H1 (cell line): ENCODE results near the gene MTR. TPM values are rescaled to one million over a fixed set of nuclear protein-coding genes. Genes with fewer than 3 reads are reported as not detected.

ENCODE experiments used
- CTCF ChIA-PET: fragments of 300-600 bp; sonication (Branson Sonifier 250); formaldehyde crosslinking; loops from one replicate; lab custom pipeline; 2021; ENCODE audit not compliant: partially characterized antibody; lab: Charles Lee
- POLR2A ChIA-PET: fragments of 300-600 bp; sonication (Branson Sonifier 250); formaldehyde crosslinking; loops from one replicate; lab custom pipeline; 2021; ENCODE audit warnings: inconsistent platforms; ENCODE audit not compliant: partially characterized antibody; lab: Charles Lee
- DNase-seq, 2 experiments: peaks; one replicate each; pipeline versions ENCODE4 v3.0.0 to v3.0.0-alpha.2; 2010 to 2022; ENCODE audit warnings: low spot score in 2 of 2, low read depth in 1 of 2, mixed read lengths in 1 of 2
- FAIRE-seq: peaks from 2 replicates; lab custom pipeline; 2011; peaks lifted over from hg19 to GRCh38; lab: Jason Lieb, UNC
- H2AFZ ChIP-seq: 2 replicates; pipeline ENCODE4 v1.8.1; 2012; ENCODE audit warnings: low read length, inconsistent platforms
- H2AK5ac ChIP-seq: 2 replicates; pipeline ENCODE4 v1.6.1; 2013; ENCODE audit warnings: low read depth, low read length
- H2BK120ac ChIP-seq: replicated peaks from 2 replicates; pipeline ENCODE3; 2013; ENCODE audit warnings: low read depth, low read length, inconsistent platforms
- H2BK12ac ChIP-seq: 2 replicates; pipeline ENCODE4 v1.6.1; 2013; ENCODE audit warnings: low read depth, low read length
- H2BK15ac ChIP-seq: 2 replicates; pipeline ENCODE4 v1.6.1; 2013; ENCODE audit warnings: low read length
- H2BK20ac ChIP-seq: 2 replicates; pipeline ENCODE4 v1.6.1; 2013; ENCODE audit warnings: low read length
- H2BK5ac ChIP-seq: 2 replicates; pipeline ENCODE4 v1.6.1; 2013; ENCODE audit warnings: low read depth, low read length
- H3K14ac ChIP-seq: 2 replicates; pipeline ENCODE4 v1.6.1; 2013; ENCODE audit warnings: inconsistent platforms; ENCODE audit not compliant: insufficient read length
- H3K18ac ChIP-seq: 2 replicates; pipeline ENCODE4 v1.6.1; 2013; ENCODE audit warnings: low read length; ENCODE audit errors: extremely low read depth
- H3K23ac ChIP-seq: 2 replicates; pipeline ENCODE4 v1.6.1; 2013; ENCODE audit warnings: inconsistent platforms; ENCODE audit not compliant: insufficient read length
- H3K23me2 ChIP-seq: 2 replicates; pipeline ENCODE4 v1.6.1; 2013; ENCODE audit warnings: low read depth, low read length
- H3K27ac ChIP-seq: 2 replicates; pipeline ENCODE4 v1.6.1; 2011; ENCODE audit warnings: low read depth, low read length, inconsistent platforms
- H3K27me3 ChIP-seq, 4 experiments: replicated peaks in 1 of 4; 1 replicate in 1 of 4; 2 replicates in 3 of 4; pipeline versions ENCODE4 v1.6.1 to v1.8.1; 2011 to 2013; ENCODE audit warnings: low read length in 3 of 4, mild to moderate bottlenecking in 3 of 4, inconsistent platforms in 2 of 4, mixed read lengths in 2 of 4, moderate library complexity in 1 of 4; ENCODE audit not compliant: control insufficient read depth in 3 of 4, insufficient read depth in 3 of 4; ENCODE audit errors: extremely low read depth in 1 of 4
- H3K36me3 ChIP-seq, 4 experiments: 2 replicates each; pipeline versions ENCODE4 v1.6.1 to v1.8.1; 2011 to 2013; ENCODE audit warnings: mild to moderate bottlenecking in 4 of 4, low read length in 3 of 4, moderate library complexity in 2 of 4, control low read depth in 1 of 4, inconsistent platforms in 1 of 4; ENCODE audit not compliant: insufficient read depth in 4 of 4, control insufficient read depth in 2 of 4
- H3K4ac ChIP-seq: replicated peaks from 2 replicates; pipeline ENCODE3; 2013; ENCODE audit warnings: low read length, low read depth, mixed read lengths, inconsistent platforms; ENCODE audit not compliant: insufficient read length
- H3K4me1 ChIP-seq, 4 experiments: replicated peaks in 1 of 4; 1 replicate in 1 of 4; 2 replicates in 3 of 4; pipeline versions ENCODE4 v1.6.1 to v1.8.1; 2011 to 2013; ENCODE audit warnings: low read length in 3 of 4, inconsistent platforms in 2 of 4, mixed read lengths in 1 of 4; ENCODE audit not compliant: insufficient read depth in 4 of 4, control insufficient read depth in 3 of 4
- H3K4me2 ChIP-seq, 2 experiments: 2 replicates each; pipeline versions ENCODE4 v1.6.1 to v1.8.1; 2011 to 2013; ENCODE audit warnings: low read depth in 2 of 2, low read length in 2 of 2, control low read depth in 1 of 2, inconsistent platforms in 1 of 2, mild to moderate bottlenecking in 1 of 2; ENCODE audit not compliant: insufficient read depth in 1 of 2
- H3K4me3 ChIP-seq, 4 experiments: fragments of 200-600, 300-600 bp in 1 of 4; sonication (generic), shearing (Covaris generic), sonication (Bioruptor Twin) in 1 of 4; 2 replicates each; pipeline versions ENCODE4 v1.5.1 to v1.8.1; 2011 to 2016; ENCODE audit warnings: low read length in 4 of 4, low read depth in 3 of 4, control low read depth in 2 of 4, inconsistent platforms in 2 of 4, mild to moderate bottlenecking in 2 of 4, mixed read lengths in 1 of 4, moderate library complexity in 1 of 4; ENCODE audit not compliant: insufficient read depth in 2 of 4; ENCODE audit errors: extremely low read depth in 1 of 4
- H3K56ac ChIP-seq: replicated peaks from 2 replicates; pipeline ENCODE3; 2013; ENCODE audit warnings: low read depth, mild to moderate bottlenecking, mixed read lengths, low read length, inconsistent platforms; ENCODE audit not compliant: insufficient read length
- H3K79me1 ChIP-seq: 2 replicates; pipeline ENCODE4 v1.6.1; 2013; ENCODE audit warnings: low read depth, low read length, control low read depth
- H3K79me2 ChIP-seq, 2 experiments: 2 replicates each; pipeline versions ENCODE4 v1.6.1 to v1.8.1; 2012 to 2013; ENCODE audit warnings: low read length in 2 of 2, mild to moderate bottlenecking in 2 of 2, inconsistent platforms in 1 of 2; ENCODE audit not compliant: insufficient read depth in 2 of 2, control insufficient read depth in 1 of 2
- H3K9ac ChIP-seq, 4 experiments: replicated peaks in 1 of 4; 1 replicate in 1 of 4; 2 replicates in 3 of 4; pipeline versions ENCODE4 v1.6.1 to v1.8.1; 2011 to 2013; ENCODE audit warnings: low read depth in 3 of 4, low read length in 3 of 4, control low read depth in 2 of 4, mild to moderate bottlenecking in 2 of 4, moderate library complexity in 2 of 4, inconsistent platforms in 1 of 4; ENCODE audit errors: extremely low read depth in 1 of 4
- H3K9me3 ChIP-seq, 2 experiments: 2 replicates each; pipeline versions ENCODE4 v1.6.1 to v1.8.1; 2012 to 2013; ENCODE audit warnings: mild to moderate bottlenecking in 2 of 2, moderate library complexity in 2 of 2, control low read depth in 1 of 2, inconsistent platforms in 1 of 2, low read depth in 1 of 2, low read length in 1 of 2, mixed read lengths in 1 of 2; ENCODE audit not compliant: insufficient read depth in 2 of 2
- H4K20me1 ChIP-seq, 2 experiments: replicated peaks in 1 of 2; 2 replicates each; pipeline versions ENCODE3 to v1.8.1; 2011 to 2013; ENCODE audit warnings: inconsistent platforms in 2 of 2, low read length in 2 of 2, mild to moderate bottlenecking in 1 of 2; ENCODE audit not compliant: insufficient read depth in 2 of 2, control insufficient read depth in 1 of 2
- H4K5ac ChIP-seq: 2 replicates; pipeline ENCODE4 v1.6.1; 2013; ENCODE audit warnings: low read length, low read depth, mixed read lengths, inconsistent platforms; ENCODE audit not compliant: insufficient read length
- H4K8ac ChIP-seq: 2 replicates; pipeline ENCODE4 v1.8.0; 2013; ENCODE audit warnings: mild to moderate bottlenecking, moderate library complexity, low read length, inconsistent platforms; ENCODE audit not compliant: insufficient read depth; ENCODE audit errors: extremely low read depth
- H4K91ac ChIP-seq: replicated peaks from 2 replicates; pipeline ENCODE3; 2013; ENCODE audit warnings: low read length, mixed read lengths, inconsistent platforms; ENCODE audit not compliant: insufficient read length
- EP300 ChIP-seq, 2 experiments: IDR thresholded peaks; 1 replicate in 1 of 2; 2 replicates in 1 of 2; pipeline ENCODE4 v1.6.1; 2011 to 2012; ENCODE audit warnings: low read depth in 2 of 2, low read length in 2 of 2, mild to moderate bottlenecking in 2 of 2, borderline replicate concordance in 1 of 2, inconsistent platforms in 1 of 2, moderate library complexity in 1 of 2
- WGBS, 2 experiments: shearing (Covaris generic) in 1 of 2; methylation state at CpG; one replicate each; pipeline versions ENCODE4 v1.1.6 to v1.1.7; 2013 to 2015; ENCODE audit warnings: low lambda C conversion rate in 2 of 2, mixed read lengths in 2 of 2, inconsistent platforms in 1 of 2, low coverage in 1 of 2, missing lambda C conversion rate in 1 of 2; ENCODE audit not compliant: insufficient replicate concordance in 2 of 2, insufficient coverage in 1 of 2, insufficient read length in 1 of 2; ENCODE audit errors: extremely low coverage in 1 of 2, missing lambda C conversion rate in 1 of 2; 5-methylcytosine and 5-hydroxymethylcytosine counted together
- polyA plus RNA-seq, 7 experiments: library from polyadenylated mRNA; depleted of rRNA in 3 of 7; stranded (reverse) in 5 of 7; unstranded in 2 of 7; fragments of >200 nt in 5 of 7; fragments of 200-250 nt in 2 of 7; gene quantifications; 1 replicate in 5 of 7; 2 replicates in 1 of 7; 4 replicates in 1 of 7; pipeline versions ENCODE4 v1.2.1 to v1.2.3, GENCODE V29; 2011 to 2013; ENCODE audit warnings: missing spikeins in 2 of 7, mixed read lengths in 2 of 7
- total RNA-seq: library from RNA; stranded (reverse); fragmentation: NEBNext Ultra II Directional; extraction: Animal tissue kit (Norgen Biotek cat#: 25700); gene quantifications from 2 replicates; pipeline ENCODE4 v1.2.1, GENCODE V29; 2021

The MTR gene
- total and polyA plus RNA-seq, 2 of the 8 experiments (the other 6 are each of a cell fraction or from before 2014, with no cell fraction given), result 4.8 to 27.4 TPM

GRCh38 chr1:236835491-236835890, 40.4 kb downstream of the MTR start:
- no peak overlapping the region for H3K27ac ChIP-seq
- H2AK5ac ChIP-seq, result no peak overlapping the region
- H3K9me3 ChIP-seq, result no peaks in the 10 kb centered on the region
- no peak overlapping the region for H3K23ac ChIP-seq
- H3K18ac ChIP-seq, result no peak overlapping the region
- FAIRE-seq (no peak), DNase-seq (no peak)
- H3K79me2 ChIP-seq, result no peaks in the 10 kb centered on the region
- H2AFZ ChIP-seq, result no peak overlapping the region
- no peak overlapping the region for H3K14ac ChIP-seq
- H2BK20ac ChIP-seq, result no peak overlapping the region
- no peaks in the 10 kb centered on the region for H4K20me1 ChIP-seq
- no peaks in the 10 kb centered on the region for H3K4me1 ChIP-seq
- no peak overlapping the region for H3K4me3 ChIP-seq
- H3K23me2 ChIP-seq, result no peaks in the 10 kb centered on the region
- H4K5ac ChIP-seq, result no peak overlapping the region
- no peak for TF ChIP-seq EP300 (IDR thresholded peaks at IDR 0.05; ENCODE audit: borderline replicate concordance in 1 of 2, low read depth in 2 of 2, low read length in 2 of 2)
- no peak overlapping the region for H4K8ac ChIP-seq
- H3K4ac ChIP-seq, result no peak overlapping the region
- peaks cover 2 to 37% (median 18%) of the 10 kb centered on the region in 4 experiments; a peak in 7 of 8 replicates for H3K36me3 ChIP-seq
- H2BK5ac ChIP-seq, result no peak overlapping the region
- 93% methylated on average over 4 of the region's 4 CpGs; no CpG with 5 or more reads in 1 of the 2 experiments for WGBS, 2 experiments
- H2BK15ac ChIP-seq, result no peak overlapping the region
- CTCF ChIA-PET, result no interaction called here
- H3K27me3 ChIP-seq, result no peaks in the 10 kb centered on the region
- no peak overlapping the region for H3K4me2 ChIP-seq
- no peak overlapping the region for H2BK120ac ChIP-seq
- no peaks in the 10 kb centered on the region for H3K79me1 ChIP-seq
- POLR2A ChIA-PET, result no interaction called here
- no peak overlapping the region for H4K91ac ChIP-seq
- H2BK12ac ChIP-seq, result no peak overlapping the region
- no peak overlapping the region for H3K9ac ChIP-seq
- no peak overlapping the region for H3K56ac ChIP-seq
